GM12873 (cell line): ENCODE measurements around the gene PLEKHG2.

Source experiments
- CTCF ChIP-seq: IDR thresholded peaks from 2 replicates; pipeline ENCODE4 v1.5.1; 2012; ENCODE audit warnings: low read depth, mild to moderate bottlenecking, moderate library complexity, low read length, control low read depth; ENCODE audit not compliant: insufficient read depth; ENCODE audit errors: missing control alignments

PLEKHG2 gene

GRCh38 chr19:39469567-39469966 lies 57.1 kb downstream of the PLEKHG2 start:
- no peak for TF ChIP-seq CTCF

- TF ChIP-seq CTCF: no peak
These were observed 58.4 kb downstream of the PLEKHG2 start for GRCh38 chr19:39470724-39471339.

GRCh38 chr19:39471756-39472536 lies 59.5 kb downstream of the PLEKHG2 start:
- TF ChIP-seq CTCF: no peak

GRCh38 chr19:39472746-39473442 lies 60.4 kb downstream of the PLEKHG2 start:
- no peak for TF ChIP-seq CTCF

- no peak for TF ChIP-seq CTCF
These were observed 61.0 kb downstream of the PLEKHG2 start for GRCh38 chr19:39473443-39473960.

GRCh38 chr19:39474139-39474620 lies 61.7 kb downstream of the PLEKHG2 start:
- peak; percentile 85 for TF ChIP-seq CTCF

- no peak for TF ChIP-seq CTCF
These were observed 63.3 kb downstream of the PLEKHG2 start for GRCh38 chr19:39475748-39476147.
